ENCODE measurements around the gene IP6K3. TPM values are rescaled to one million over a fixed set of nuclear protein-coding genes. Genes with fewer than 3 reads are reported as not detected.

Gene IP6K3
- total RNA-seq, 4 donors from 2014 or later: 0.51 to 0.83 TPM; not detected in 2

- no peaks in the 10 kb centered on the region for H3K27me3 ChIP-seq
- WGBS: 43% methylated on average over 4 of the region's 5 CpGs
- peaks cover 95% of the 10 kb centered on the region for H3K36me3 ChIP-seq
- peak in 1 of 3 donors; percentile 5 for TF ChIP-seq POLR2AphosphoS5 (IDR thresholded peaks at IDR 0.05)
- no peak for TF ChIP-seq POLR2A (IDR thresholded peaks at IDR 0.05)
- TF ChIP-seq CTCF (IDR thresholded peaks at IDR 0.05): peak; percentile 21 to 53
- H3K4me3 ChIP-seq: no peak overlapping the region
- no peak overlapping the region for H3K27ac ChIP-seq
- peaks cover 12% of the 10 kb centered on the region for H3K4me1 ChIP-seq
- DNase-seq (ENCODE audit: low spot score in 2 of 2): peak in 1 of 2 donors; percentile 92
- no peaks in the 10 kb centered on the region for H3K9me3 ChIP-seq
Observed at GRCh38 chr6:33672808-33673207, 73.9 kb downstream of the IP6K3 start.

- H3K4me3 ChIP-seq: no peak overlapping the region
- no peak for TF ChIP-seq EP300 (IDR thresholded peaks at IDR 0.05)
- TF ChIP-seq CTCF (IDR thresholded peaks at IDR 0.05): no peak
- TF ChIP-seq POLR2A (IDR thresholded peaks at IDR 0.05): no peak
- no peak for TF ChIP-seq POLR2AphosphoS5 (IDR thresholded peaks at IDR 0.05)
- H3K36me3 ChIP-seq: peaks cover 95% of the 10 kb centered on the region
- 100% methylated on average over 3 of the region's 3 CpGs for WGBS
- H3K27ac ChIP-seq: peak overlapping the region; percentile 41
- H3K4me1 ChIP-seq: peaks cover 12% of the 10 kb centered on the region
- H3K9me3 ChIP-seq: no peaks in the 10 kb centered on the region
- H3K27me3 ChIP-seq: no peaks in the 10 kb centered on the region
- DNase-seq (ENCODE audit: low spot score in 2 of 2): no peak
Observed at GRCh38 chr6:33671744-33672072, 75.0 kb downstream of the IP6K3 start.

Other genes with a start within 250 kb of the IP6K3 start
- gene BAK1, start 166.6 kb downstream of the IP6K3 start, total RNA-seq: 10 to 100 TPM; 12.6 to 15.0 (median 14.3) TPM
- gene ITPR3, start 125.6 kb downstream of the IP6K3 start, total RNA-seq: 100 to 1,000 TPM; 174 to 206 (median 199) TPM
- gene UQCC2, start 35.2 kb downstream of the IP6K3 start, total RNA-seq: 10 to 100 TPM; 11.3 to 39.4 (median 21.7) TPM
- gene LEMD2, start 42.2 kb upstream of the IP6K3 start, total RNA-seq: 10 to 100 TPM; 44.3 to 99.2 (median 55.6) TPM
- not detected for gene MLN, start 57.1 kb upstream of the IP6K3 start, total RNA-seq